HG03378 (cell line): ENCODE data around the gene PLA2G4A.
A peak's percentile ranks its signal among the peaks of the same experiment; 100 is the strongest.

Experiments used
- ATAC-seq: cut with Tn5 transposase; IDR thresholded peaks from one replicate; pipeline ENCODE4 v1.9.1; 2021; ENCODE audit warnings: mild to moderate bottlenecking, moderate library complexity; ENCODE audit not compliant: unreplicated experiment

The PLA2G4A gene

DNA sequence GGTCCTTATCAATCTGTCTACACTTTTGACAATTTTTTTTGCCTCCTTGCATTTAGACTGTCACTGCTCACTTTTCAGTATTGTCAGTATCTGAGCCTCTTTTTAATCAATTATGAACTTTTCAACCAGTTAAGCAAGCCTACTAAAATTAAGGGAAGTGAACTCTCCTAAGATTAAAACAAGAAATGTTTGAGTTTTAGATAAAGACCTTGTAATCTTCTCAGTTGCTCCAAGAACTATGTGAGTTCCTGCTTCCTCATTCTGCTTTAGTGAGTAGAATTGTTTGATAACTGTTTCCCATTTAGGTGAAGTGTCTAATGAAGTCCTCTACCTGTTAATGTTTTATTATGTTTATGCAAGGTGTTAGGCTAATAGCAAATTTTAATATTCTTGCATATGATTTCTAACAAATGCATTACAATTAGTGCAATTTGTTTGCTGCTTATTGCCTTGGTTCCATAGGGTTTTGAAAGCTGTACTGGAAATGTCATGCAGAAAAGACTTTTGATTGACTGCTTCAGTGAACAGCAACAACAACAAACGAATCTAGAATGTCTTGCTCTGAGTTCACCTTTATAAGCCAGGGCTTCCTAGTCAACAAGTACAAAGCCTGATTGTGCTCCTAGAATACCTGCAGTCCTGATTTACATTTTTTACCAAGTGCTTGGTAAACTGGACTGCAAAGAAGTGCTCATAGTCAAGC, 40.9 kb downstream of the PLA2G4A start:
- ATAC-seq = no peak

GRCh38 chr1:186871784-186872183, 43.0 kb downstream of the PLA2G4A start:
- no peak for ATAC-seq

DNA sequence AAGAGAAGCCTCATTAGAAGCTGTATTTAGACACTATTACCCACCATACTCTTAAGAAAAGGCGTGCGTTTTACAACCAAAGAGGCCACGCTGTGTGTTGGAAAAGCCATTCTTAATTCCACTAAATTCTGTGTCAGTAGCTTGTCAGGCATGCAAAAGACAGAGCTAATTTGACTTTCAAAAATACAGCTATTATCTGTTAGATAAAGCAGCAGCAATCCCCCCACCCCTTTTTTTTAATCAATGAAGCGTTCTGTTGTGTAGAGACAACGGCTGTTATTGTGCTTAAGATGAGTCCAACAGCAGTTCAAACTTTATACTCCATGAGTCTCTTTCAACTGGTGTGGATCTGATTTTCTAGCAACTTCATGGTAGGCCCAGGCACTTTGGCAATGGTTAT, 43.5 kb downstream of the PLA2G4A start:
- ATAC-seq = no peak

- ATAC-seq = no peak
Observed at GRCh38 chr1:186873687-186874086, 44.9 kb downstream of the PLA2G4A start.

- ATAC-seq = no peak
Observed at GRCh38 chr1:186875896-186876835, 47.4 kb downstream of the PLA2G4A start.

DNA sequence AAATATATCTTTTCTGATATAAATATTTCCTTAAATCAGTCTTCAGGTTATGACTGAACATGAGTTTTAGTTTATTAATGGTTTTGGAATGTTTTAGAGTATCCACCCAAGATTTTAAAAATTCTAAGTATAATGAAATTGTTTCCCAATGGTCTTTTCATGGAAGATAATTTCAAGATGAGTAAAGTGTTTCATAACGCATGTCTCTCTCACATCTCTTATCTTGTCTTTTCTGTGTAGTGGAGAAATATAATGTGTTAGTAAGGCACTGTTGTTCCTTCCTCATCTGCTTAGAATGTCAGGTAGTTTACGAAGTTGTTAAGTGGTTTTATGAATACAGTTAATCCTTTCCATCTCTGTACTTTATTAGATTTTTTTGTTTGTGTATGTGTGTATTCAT, 49.6 kb downstream of the PLA2G4A start:
- ATAC-seq = no peak

GRCh38 chr1:186880982-186881381, 52.2 kb downstream of the PLA2G4A start:
- no peak for ATAC-seq

- ATAC-seq = no peak
Observed at GRCh38 chr1:186882372-186883134, 53.8 kb downstream of the PLA2G4A start.

DNA sequence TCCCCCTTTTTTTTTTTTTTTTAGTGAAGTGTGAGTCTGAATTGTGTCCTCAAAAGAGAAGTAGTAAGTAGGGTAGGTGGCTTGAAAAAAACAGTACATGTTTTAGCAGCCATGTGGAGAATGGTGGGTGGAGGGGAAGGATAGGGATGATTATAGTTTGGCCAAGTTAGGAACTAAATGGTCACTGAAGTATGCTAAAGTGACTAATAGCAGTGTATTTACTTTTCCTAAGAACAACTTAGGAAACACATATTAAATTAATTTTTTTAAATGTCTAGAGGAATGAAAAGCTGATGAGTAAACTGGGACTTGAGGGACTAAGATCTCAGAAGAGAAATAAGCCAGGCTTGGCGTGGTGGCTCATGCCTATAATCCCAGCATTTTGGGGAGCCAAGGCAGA, 55.5 kb downstream of the PLA2G4A start:
- no peak for ATAC-seq

GRCh38 chr1:186887203-186887602, 58.5 kb downstream of the PLA2G4A start:
- no peak for ATAC-seq

DNA sequence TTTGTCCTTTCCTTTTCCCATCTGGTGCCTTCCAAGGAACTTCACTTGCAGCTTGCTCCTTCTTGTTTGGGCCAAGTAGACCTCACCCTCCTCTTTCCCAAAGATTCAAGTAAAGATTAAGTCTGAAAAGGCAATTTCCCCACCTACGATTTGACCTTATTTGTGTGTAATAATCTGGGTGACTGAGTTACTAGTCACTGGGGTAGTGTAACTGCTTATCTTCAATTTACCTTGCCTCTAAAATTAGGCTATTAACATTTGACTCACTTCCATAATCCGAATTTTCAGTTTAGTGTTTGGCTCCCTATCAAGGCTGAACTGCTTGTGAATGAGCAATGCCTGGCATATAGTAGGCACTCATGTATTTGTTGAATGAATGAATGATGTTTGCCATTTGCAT, 59.6 kb downstream of the PLA2G4A start:
- no peak for ATAC-seq

GRCh38 chr1:186892936-186893335, 64.2 kb downstream of the PLA2G4A start:
- no peak for ATAC-seq

DNA sequence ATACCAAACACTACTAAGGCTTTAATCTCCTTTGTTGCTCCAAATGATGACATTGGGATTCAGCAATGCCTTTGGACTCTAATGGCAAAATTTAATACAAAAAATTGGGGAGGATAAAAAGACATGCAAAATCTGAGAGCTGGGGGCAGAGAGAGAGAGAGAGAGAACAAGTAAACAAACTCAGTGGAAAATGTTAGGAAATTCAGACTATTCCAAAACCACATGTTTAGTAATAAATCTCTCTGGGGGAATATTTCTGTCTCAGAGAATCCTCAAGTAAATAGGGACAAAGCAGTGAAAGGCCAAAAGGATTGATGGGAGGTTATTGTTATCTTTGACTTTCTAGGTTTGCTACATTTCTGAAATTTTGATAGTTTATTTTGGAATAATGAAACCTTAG, 65.7 kb downstream of the PLA2G4A start:
- ATAC-seq = no peak

DNA sequence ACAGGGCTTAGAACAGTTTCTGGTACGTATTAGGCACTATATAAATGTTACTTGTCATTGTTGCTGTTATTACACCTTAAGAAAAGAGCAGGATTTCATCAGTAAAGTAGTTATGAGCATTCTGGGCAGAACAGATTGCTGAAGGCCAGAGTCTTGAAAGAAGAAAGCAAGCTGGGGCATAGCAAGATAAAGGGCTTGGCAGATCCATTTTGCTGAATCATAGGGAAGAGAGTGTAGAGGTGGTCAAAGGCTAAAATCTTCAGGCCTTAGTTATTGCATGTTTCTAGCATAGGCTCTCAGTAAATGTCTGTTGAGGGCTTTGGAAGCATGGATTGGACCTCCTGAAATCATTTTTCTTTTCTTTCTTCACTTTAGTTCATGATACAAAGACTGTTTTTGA, 67.5 kb downstream of the PLA2G4A start:
- ATAC-seq = no peak

DNA sequence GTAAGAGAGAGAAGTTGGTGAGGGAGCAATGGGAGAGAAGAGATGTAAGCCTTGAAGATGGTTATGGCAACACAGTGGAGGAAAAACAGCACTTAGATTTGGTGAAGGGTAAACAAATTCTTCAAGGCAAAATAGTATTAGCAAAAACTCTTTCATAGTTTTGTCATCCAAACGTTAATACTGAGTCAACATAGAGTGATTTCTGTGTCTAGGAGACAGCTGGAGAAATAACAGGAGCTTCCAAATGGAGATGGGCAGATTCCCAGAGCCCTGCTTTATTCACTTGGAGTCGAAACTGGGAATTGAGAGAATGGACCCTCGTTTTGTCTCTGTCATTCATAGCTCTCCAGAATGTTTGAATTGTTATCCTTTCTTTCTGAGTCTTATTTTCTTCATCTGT, 68.3 kb downstream of the PLA2G4A start:
- no peak for ATAC-seq

DNA sequence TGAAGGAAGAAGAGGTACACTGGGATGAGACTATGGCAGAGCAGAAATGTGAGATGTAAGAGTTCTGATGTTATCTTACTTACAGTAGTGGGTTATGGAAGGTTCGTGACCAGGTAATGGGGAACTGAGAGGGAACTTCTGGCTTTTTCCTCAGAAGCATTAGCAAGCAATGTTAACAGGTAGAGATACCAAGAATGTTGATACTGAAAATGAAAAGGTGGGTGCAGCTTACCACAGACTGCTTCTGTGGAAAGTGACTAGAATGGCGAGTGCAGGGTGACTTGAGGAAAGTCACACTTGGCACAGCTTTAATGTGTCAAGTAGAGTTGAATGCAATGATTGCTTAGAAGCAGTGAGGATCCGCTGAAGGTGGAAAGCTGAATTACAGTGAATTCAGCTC, 70.8 kb downstream of the PLA2G4A start:
- ATAC-seq = peak; percentile 92

- no peak for ATAC-seq
Observed at GRCh38 chr1:186899977-186900376, 71.2 kb downstream of the PLA2G4A start.

DNA sequence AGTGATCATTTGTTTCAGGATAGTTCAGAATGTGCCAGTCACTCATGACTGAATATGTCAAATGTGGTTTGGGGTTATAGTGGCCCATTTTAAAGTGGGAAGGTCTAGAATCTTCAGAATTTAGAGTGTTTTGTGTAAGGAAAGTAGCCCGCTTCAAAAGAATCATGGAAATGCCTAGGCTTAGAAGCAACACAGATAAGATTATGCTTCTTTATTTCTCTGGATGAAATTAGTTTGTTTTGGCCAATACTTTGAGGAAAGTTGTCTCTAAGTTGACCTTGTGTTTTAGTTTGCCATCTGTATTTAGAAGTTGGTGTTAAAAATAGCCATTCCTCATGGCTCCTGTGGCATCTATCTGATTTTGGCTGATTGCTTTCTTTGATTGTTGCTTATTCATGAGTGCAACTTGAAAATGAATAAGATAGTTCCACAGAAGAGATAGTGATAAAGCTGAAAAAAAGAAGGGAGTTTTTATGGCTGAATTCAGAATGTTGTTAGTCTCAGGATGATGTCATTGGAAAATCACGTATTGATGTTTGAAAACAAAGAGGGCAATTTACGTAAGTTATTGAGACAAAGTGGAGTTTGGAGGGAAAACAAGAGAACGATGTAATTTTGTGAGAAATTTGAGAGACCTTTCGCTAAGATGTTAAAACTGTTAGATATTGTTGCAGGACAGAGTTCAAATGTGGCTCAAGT, 71.9 kb downstream of the PLA2G4A start:
- no peak for ATAC-seq

DNA sequence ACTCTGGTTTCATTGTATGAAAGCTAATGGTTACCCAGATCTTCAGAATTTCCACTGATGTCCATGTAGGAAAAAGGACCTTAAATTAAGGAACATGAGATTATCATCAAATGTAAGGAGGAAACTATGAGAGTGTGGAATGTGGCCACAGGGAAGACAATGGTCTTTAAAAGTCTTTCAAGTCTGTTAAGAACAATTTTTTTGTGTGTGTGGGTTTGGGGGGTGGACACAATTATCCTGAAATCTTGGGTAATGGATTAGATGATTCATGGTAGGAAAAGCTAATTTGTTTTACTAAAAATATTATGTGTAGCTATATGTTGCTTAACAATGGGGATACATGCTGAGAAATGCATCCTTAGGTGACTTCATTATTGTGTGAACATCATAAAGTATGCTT, 72.9 kb downstream of the PLA2G4A start:
- no peak for ATAC-seq

DNA sequence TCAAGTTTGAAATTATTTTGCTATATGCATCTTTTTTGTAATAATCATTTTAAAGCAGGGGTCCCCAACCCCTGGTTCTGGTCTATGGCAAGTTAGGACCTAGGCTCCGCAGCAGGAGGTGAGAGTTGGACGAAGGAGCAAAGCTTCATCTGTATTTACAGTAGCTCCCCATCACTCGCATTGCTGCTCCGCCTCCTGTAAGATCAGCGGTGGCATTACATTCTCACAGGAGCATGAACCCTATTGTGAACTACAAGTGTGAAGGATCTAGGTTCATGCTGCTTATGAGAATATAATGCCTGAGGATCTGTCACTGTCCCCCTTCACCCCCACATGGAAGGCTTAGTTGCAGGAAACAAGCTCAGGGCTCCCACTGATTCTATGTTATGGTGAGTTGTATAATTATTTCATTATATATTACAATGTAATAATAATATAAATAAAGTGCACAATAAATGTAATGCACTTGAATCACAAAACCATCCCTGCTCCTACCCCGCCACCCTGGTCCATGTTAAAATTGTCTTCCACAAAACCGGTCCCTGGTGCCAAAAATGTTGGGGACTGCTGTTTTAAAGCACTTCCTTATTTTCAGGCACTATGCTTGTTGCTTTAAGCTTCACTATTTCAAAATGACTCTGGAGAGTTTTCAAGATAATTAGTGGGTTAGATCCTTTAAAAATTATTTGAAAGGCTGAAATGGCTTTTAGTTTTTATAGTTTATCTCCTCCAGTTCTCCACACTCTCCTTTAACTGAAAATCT, 74.8 kb downstream of the PLA2G4A start:
- no peak for ATAC-seq
